Fibroblast of lung (primary cell): ENCODE measurements around the gene NECTIN4. TPM values are rescaled to one million over a fixed set of nuclear protein-coding genes. Genes with fewer than 3 reads are reported as not detected.
A peak's percentile ranks its signal among the peaks of the same experiment; 100 is the strongest.

ENCODE experiments used
- DNase-seq, 2 donors: peaks; one replicate each; pipeline versions ENCODE4 v3.0.0 to v3.0.0-alpha.2; 2010; ENCODE audit warnings: low read depth in 2 of 2
- H2AFZ ChIP-seq: 2 replicates; pipeline ENCODE4 v1.5.1; 2012; ENCODE audit warnings: low read length, control low read depth, inconsistent platforms
- H3K27ac ChIP-seq: 2 replicates; pipeline ENCODE4 v1.5.1; 2011; ENCODE audit warnings: low read length, control low read depth; ENCODE audit not compliant: insufficient read depth
- H3K27me3 ChIP-seq: 2 replicates; pipeline ENCODE4 v1.5.1; 2011; ENCODE audit warnings: mild to moderate bottlenecking, low read length; ENCODE audit not compliant: control insufficient read depth, insufficient read depth
- H3K36me3 ChIP-seq: 2 replicates; pipeline ENCODE4 v1.5.1; 2011; ENCODE audit warnings: low read length; ENCODE audit not compliant: control insufficient read depth, insufficient read depth
- H3K4me1 ChIP-seq: 2 replicates; pipeline ENCODE4 v1.5.1; 2011; ENCODE audit warnings: low read length; ENCODE audit not compliant: control insufficient read depth, insufficient read depth; ENCODE audit errors: extremely low read depth
- H3K4me2 ChIP-seq: 2 replicates; pipeline ENCODE4 v1.5.1; 2011; ENCODE audit warnings: low read length, control low read depth; ENCODE audit not compliant: insufficient read depth; ENCODE audit errors: extremely low read depth
- H3K4me3 ChIP-seq, 4 experiments: fragments of 200-600 bp in 1 of 4; sonication (generic) in 1 of 4; replicated peaks in 1 of 4; 2 replicates each; pipeline ENCODE4 v1.5.1; 2011 to 2016; ENCODE audit warnings: low read length in 4 of 4, low read depth in 3 of 4, mild to moderate bottlenecking in 3 of 4, control low read depth in 2 of 4, inconsistent platforms in 1 of 4, mixed read lengths in 1 of 4; ENCODE audit not compliant: insufficient read depth in 1 of 4; ENCODE audit errors: control extremely low read depth in 1 of 4
- H3K79me2 ChIP-seq: 2 replicates; pipeline ENCODE4 v1.5.1; 2012; ENCODE audit warnings: mild to moderate bottlenecking, low read length, inconsistent platforms; ENCODE audit not compliant: control insufficient read depth, insufficient read depth
- H3K9ac ChIP-seq: 2 replicates; pipeline ENCODE4 v1.5.1; 2011; ENCODE audit warnings: mild to moderate bottlenecking, low read length, control low read depth; ENCODE audit not compliant: insufficient read depth
- H3K9me3 ChIP-seq: 2 replicates; pipeline ENCODE4 v1.5.1; 2012; ENCODE audit warnings: low read depth, low read length; ENCODE audit not compliant: control insufficient read depth, insufficient read depth
- H4K20me1 ChIP-seq: 2 replicates; pipeline ENCODE4 v1.5.1; 2011; ENCODE audit warnings: low read length; ENCODE audit not compliant: control insufficient read depth, insufficient read depth; ENCODE audit errors: extremely low read depth
- EZH2 ChIP-seq: IDR thresholded peaks from 2 replicates; pipeline ENCODE4 v1.5.1; 2012; ENCODE audit warnings: low read length, control low read depth, mild to moderate bottlenecking; ENCODE audit errors: missing control alignments
- polyA plus RNA-seq, 2 donors: library from polyadenylated mRNA; depleted of rRNA in 1 of 2; stranded (reverse) in 1 of 2; unstranded in 1 of 2; fragments of >200 nt; gene quantifications; 2 replicates each; pipeline ENCODE4 v1.2.1, GENCODE V29; 2011 to 2012; ENCODE audit warnings: missing spikeins in 1 of 2
- total RNA-seq: library from RNA; depleted of rRNA; stranded (reverse); fragments of >200 nt; gene quantifications from 2 replicates; pipeline ENCODE4 v1.2.1, GENCODE V29; 2014
- TF ChIP-seq, protein P1 (sequence below), 2 donors: IDR thresholded peaks in 1 of 2; conservative IDR thresholded peaks in 1 of 2; 1 replicate in 1 of 2; 2 replicates in 1 of 2; pipeline ENCODE4 v1.5.1; 2011 to 2012; ENCODE audit warnings: low read length in 2 of 2, control low read depth in 1 of 2, inconsistent platforms in 1 of 2, low read depth in 1 of 2, mild to moderate bottlenecking in 1 of 2

The NECTIN4 gene
- total and polyA plus RNA-seq, 2 donors (not counting 1 experiment from before 2014, with no cell fraction given), result 0.16 to 0.33 TPM

DNA sequence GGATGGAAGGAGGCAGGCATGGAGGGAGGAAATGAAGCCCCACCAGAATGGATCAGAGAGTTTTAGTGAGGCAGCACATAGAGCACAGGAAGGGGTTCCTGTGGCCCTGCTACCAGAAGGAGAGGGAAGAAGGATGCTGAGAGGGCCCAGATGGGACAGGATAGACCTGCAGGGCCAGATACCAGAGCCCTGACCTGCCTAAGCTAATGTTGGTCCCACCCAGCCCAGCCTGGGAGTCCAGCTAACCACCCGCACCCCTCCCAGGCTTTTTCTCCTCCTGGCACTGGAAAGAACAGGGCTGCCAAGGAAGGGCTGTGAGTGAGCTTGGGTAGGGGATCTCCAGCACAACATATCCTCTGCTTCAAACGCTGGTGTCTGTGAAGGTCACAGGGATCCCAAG is 6.9 kb downstream of the NECTIN4 start:
- no peak overlapping the region for H3K9ac ChIP-seq
- H3K27me3 ChIP-seq, result no peaks in the 10 kb centered on the region
- no peak for DNase-seq
- H3K36me3 ChIP-seq, result no peaks in the 10 kb centered on the region
- H2AFZ ChIP-seq, result no peak overlapping the region
- no peak overlapping the region for H3K27ac ChIP-seq
- no peaks in the 10 kb centered on the region for H3K9me3 ChIP-seq
- H3K4me2 ChIP-seq, result no peak overlapping the region
- H3K4me3 ChIP-seq, result no peak overlapping the region
- TF ChIP-seq, protein P1, sequence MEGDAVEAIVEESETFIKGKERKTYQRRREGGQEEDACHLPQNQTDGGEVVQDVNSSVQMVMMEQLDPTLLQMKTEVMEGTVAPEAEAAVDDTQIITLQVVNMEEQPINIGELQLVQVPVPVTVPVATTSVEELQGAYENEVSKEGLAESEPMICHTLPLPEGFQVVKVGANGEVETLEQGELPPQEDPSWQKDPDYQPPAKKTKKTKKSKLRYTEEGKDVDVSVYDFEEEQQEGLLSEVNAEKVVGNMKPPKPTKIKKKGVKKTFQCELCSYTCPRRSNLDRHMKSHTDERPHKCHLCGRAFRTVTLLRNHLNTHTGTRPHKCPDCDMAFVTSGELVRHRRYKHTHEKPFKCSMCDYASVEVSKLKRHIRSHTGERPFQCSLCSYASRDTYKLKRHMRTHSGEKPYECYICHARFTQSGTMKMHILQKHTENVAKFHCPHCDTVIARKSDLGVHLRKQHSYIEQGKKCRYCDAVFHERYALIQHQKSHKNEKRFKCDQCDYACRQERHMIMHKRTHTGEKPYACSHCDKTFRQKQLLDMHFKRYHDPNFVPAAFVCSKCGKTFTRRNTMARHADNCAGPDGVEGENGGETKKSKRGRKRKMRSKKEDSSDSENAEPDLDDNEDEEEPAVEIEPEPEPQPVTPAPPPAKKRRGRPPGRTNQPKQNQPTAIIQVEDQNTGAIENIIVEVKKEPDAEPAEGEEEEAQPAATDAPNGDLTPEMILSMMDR (conservative IDR thresholded peaks at IDR 0.05 in 1 of 2, IDR thresholded peaks at IDR 0.05 in 1 of 2; ENCODE audit: low read depth in 1 of 2, low read length in 2 of 2), result no peak
- TF ChIP-seq EZH2, result no peak
- H4K20me1 ChIP-seq, result no peaks in the 10 kb centered on the region
- H3K4me1 ChIP-seq, result peaks cover 19% of the 10 kb centered on the region
- no peaks in the 10 kb centered on the region for H3K79me2 ChIP-seq

DNA sequence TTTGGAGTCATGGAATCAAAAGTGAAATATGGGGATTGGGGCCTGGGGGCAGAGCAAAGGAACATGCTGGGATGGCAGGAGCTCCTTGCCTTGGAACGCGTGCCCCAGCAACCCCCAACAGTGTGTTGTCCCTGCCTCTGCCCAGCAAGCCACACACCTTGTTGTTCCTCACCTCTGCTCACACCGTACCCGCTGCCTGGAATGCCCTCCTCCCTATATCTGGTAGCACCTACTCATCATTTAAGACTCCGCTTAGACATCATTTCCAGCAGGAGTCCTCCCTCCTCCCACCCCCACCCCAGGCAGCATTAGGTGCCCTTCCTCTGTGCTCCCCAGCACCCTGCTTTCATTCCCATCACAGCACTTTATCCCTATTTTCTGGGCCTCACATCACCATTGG is 7.8 kb downstream of the NECTIN4 start:
- no peak for TF ChIP-seq EZH2
- TF ChIP-seq, protein P1 (conservative IDR thresholded peaks at IDR 0.05 in 1 of 2, IDR thresholded peaks at IDR 0.05 in 1 of 2; ENCODE audit: low read depth in 1 of 2, low read length in 2 of 2), result no peak
- Histone ChIP-seq H3K27ac (no peak overlapping the region), H3K4me2 (no peak overlapping the region), H2AFZ (no peak overlapping the region), H3K4me3 (no peak overlapping the region), H3K36me3 (no peaks in the 10 kb centered on the region), H3K27me3 (no peaks in the 10 kb centered on the region), H3K4me1 (peaks cover 19% of the 10 kb centered on the region), H4K20me1 (no peaks in the 10 kb centered on the region), H3K9ac (no peak overlapping the region), H3K9me3 (no peaks in the 10 kb centered on the region), H3K79me2 (no peaks in the 10 kb centered on the region)
- no peak for DNase-seq

DNA sequence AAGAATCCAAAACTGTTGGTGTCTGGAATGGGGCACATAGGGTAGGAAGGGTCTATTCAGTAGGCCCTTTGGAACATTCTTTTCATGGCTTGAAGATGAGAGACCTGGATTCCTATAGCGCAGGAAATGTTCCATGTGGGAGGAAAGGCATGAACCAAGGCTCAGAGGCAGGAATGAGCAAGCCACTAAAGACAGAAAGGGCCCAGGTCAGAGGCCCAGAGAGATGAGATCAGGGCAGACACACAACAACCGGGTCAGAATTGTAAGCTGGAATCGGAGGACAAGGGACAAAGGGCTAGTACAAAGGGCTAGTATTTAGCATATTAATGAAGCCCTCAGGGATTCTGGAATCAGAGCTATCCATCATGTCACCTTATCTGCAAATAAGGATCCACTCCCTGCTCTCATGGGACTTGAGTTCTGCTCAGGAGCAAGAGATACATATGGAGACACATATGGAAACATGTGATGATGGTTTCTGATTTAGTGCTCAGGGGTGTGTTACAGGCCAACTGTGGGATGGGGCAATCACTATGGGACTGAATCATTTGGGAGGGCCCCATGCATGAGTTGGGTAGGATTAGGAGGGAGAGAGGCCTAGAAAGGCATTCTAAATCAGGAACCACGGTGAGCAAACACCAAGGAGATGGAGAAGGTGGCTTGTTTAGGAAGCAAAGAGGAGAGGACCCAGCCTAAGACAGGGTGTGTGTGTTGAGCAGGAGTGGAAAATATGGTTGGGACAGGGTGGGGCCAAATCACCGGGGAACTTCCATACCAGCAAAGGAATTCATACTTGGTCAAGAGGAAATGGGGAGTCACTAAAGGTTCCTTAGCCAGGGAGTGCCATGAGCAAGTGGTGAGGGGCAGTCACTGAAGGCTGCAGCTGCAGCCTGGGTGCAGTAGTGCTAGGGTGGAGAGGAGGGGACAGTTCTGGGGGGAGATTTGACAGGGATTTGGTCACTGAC is 8.6 kb downstream of the NECTIN4 start:
- peaks cover 19% of the 10 kb centered on the region for H3K4me1 ChIP-seq
- no peaks in the 10 kb centered on the region for H3K36me3 ChIP-seq
- H3K9me3 ChIP-seq, result no peaks in the 10 kb centered on the region
- H3K4me2 ChIP-seq, result no peak overlapping the region
- H3K27ac ChIP-seq, result no peak overlapping the region
- peak; percentile 15 to 78 for DNase-seq
- no peak overlapping the region for H3K9ac ChIP-seq
- no peak overlapping the region for H3K4me3 ChIP-seq
- TF ChIP-seq, protein P1 (conservative IDR thresholded peaks at IDR 0.05 in 1 of 2, IDR thresholded peaks at IDR 0.05 in 1 of 2; ENCODE audit: low read depth in 1 of 2, low read length in 2 of 2), result no peak
- TF ChIP-seq EZH2, result no peak
- no peaks in the 10 kb centered on the region for H3K79me2 ChIP-seq
- H4K20me1 ChIP-seq, result no peaks in the 10 kb centered on the region
- H2AFZ ChIP-seq, result no peak overlapping the region
- H3K27me3 ChIP-seq, result no peaks in the 10 kb centered on the region
